Left ventricle myocardium inferior (tissue), 1 donor: Measurements from ENCODE around the gene GNG7. TPM values are rescaled to one million over a fixed set of nuclear protein-coding genes. Genes with fewer than 3 reads are reported as not detected.

Experiments used
- DNase-seq: peaks from one replicate; pipeline ENCODE4 v3.0.0-alpha.2; 2020
- H3K27ac ChIP-seq: fragments of 200-600 bp; replicated peaks from 2 replicates; pipeline ENCODE4 v1.8.0; 2021
- H3K27me3 ChIP-seq: fragments of 200-600 bp; 2 replicates; pipeline ENCODE4 v1.8.0; 2021; ENCODE audit warnings: low read depth
- H3K36me3 ChIP-seq: fragments of 200-600 bp; 2 replicates; pipeline ENCODE4 v1.8.0; 2021
- H3K4me1 ChIP-seq: fragments of 200-600 bp; 2 replicates; pipeline ENCODE4 v1.8.0; 2021
- H3K4me3 ChIP-seq: fragments of 200-600 bp; 2 replicates; pipeline ENCODE4 v1.8.0; 2021; ENCODE audit warnings: mild to moderate bottlenecking, moderate library complexity
- H3K9me3 ChIP-seq: fragments of 200-600 bp; replicated peaks from 2 replicates; pipeline ENCODE4 v1.8.0; 2021
- intact Hi-C: fragments of 100-400 bp; cut with micrococcal nuclease; formaldehyde crosslinking; loops from one replicate; pipeline ENCODE4 v1.11.0; 2022
- total RNA-seq: library from RNA; stranded (reverse); fragmentation: NEBNext Ultra II Directional; extraction: Animal tissue kit (Norgen Biotek cat#: 25700); gene quantifications from one replicate; pipeline ENCODE4 v1.2.1, GENCODE V29; 2021
- TF ChIP-seq, protein P1 (sequence below): fragments of 200-600 bp; IDR thresholded peaks from 2 replicates; pipeline ENCODE4 v1.8.0; 2021; ENCODE audit warnings: antibody characterized with exemption, mild to moderate bottlenecking, borderline replicate concordance
- donor health status: DM: no; HTN: yes; CAD: no; lungs with severe emphysema.

Gene GNG7
- total RNA-seq, 1 donor from 2014 or later = 46.6 TPM

DNA sequence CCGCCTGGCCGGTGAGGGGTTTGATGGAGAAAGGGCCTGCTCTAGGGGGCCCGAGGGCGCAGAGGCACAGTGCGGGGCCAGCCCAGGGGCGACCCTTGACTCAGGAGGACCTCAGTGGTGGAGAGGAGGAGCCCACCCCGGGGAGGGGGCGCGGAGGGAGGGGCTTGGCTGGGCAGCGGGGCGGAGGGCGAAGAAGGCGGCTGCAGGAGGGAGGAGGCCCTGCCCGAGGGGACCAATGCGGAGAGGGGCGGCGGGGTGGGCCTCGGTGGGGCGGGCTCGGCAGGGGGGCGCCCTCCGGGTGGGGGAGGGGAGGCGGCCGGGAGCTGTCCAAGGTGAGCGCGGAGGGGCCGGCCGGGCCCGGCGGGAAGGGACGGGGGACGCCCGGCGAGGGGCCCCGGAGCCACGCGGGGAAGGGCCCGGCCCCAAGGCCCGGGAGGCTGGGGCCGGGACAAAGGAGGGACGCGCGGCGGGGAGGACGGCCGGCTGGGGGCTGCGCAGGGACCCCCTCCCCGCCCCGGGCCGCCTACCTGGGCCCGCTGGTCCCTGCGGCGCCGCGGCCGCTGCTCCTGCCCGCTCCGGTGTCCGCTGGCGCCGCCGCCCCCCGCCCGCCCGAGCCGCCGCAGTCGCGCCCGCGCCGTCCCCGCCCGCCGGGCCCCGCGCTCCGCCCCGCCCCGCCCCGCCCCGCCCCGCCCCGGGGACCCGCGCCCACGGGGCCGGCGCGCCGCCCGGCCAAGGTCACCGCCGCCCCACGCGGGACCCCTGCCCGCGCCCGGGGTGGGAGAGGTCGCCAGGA, 18.5 kb upstream of the GNG7 start, which contains the start of gene DIRAS1:
Gene DIRAS1 (minus strand): TSS at position 596 of the 793 bp plus-strand sequence. CDS start 3,566 bp downstream, outside the sequence.
- peak within 1 kb of the TSS; percentile 94 for H3K27ac ChIP-seq
- no peaks in the 10 kb centered on the region for H3K36me3 ChIP-seq
- intact Hi-C loops = no loop called here
- no peak for DNase-seq
- peaks cover 43% of the 10 kb centered on the region for H3K4me1 ChIP-seq
- TF ChIP-seq, protein P1, sequence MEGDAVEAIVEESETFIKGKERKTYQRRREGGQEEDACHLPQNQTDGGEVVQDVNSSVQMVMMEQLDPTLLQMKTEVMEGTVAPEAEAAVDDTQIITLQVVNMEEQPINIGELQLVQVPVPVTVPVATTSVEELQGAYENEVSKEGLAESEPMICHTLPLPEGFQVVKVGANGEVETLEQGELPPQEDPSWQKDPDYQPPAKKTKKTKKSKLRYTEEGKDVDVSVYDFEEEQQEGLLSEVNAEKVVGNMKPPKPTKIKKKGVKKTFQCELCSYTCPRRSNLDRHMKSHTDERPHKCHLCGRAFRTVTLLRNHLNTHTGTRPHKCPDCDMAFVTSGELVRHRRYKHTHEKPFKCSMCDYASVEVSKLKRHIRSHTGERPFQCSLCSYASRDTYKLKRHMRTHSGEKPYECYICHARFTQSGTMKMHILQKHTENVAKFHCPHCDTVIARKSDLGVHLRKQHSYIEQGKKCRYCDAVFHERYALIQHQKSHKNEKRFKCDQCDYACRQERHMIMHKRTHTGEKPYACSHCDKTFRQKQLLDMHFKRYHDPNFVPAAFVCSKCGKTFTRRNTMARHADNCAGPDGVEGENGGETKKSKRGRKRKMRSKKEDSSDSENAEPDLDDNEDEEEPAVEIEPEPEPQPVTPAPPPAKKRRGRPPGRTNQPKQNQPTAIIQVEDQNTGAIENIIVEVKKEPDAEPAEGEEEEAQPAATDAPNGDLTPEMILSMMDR = no peak
- peak within 1 kb of the TSS; percentile 73 for H3K4me3 ChIP-seq
- peaks cover under 1% of the 10 kb centered on the region for H3K9me3 ChIP-seq
- H3K27me3 ChIP-seq = peaks cover 85% of the 10 kb centered on the region

DNA sequence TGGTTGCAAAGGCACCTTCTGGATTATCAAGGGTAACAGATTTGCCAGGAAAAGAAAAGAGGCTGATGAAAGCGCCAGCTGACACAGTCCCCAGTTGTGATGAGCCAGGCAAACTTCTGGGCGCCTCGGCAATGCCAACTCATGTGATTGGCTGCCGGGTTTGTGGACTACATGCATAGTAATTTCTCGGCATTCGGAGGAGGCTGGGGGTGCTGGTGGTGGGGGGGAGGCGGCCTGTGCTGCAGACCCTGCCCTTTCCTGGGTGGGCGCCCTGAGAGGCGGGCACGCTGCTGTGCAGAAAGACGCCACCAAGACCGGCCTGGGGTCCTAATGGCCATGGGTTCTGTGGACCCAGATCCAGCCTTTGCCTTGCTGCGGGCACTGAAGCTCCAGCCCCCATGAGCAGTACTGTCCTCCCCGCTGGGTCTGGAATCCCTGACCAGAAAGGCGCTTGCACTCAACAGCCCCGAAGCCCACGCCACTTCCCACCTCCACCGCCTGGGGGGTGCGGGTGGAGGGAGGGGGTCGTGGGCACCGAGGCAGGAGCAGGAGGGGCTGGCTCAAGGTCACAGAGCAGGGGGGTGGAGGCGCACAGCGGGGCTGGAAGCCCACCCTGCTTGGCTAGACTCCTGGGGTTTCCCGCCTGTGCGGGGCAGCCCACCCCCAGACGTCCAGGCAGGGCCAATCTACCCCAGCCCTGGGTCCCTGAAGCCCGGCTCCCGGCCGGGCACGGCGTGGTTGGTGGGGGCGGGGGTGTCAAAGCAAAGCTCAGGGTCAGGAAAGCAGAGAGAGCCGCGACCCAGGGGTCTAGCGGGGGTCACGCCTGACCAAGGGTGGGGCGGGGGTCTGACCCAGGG, 17.7 kb upstream of the GNG7 start:
- peak; percentile 60 for DNase-seq
- Histone ChIP-seq H3K4me3 (peak overlapping the region; percentile 73), H3K36me3 (peaks cover 4% of the 10 kb centered on the region), H3K9me3 (peaks cover 9% of the 10 kb centered on the region), H3K27ac (peak overlapping the region; percentile 94), H3K4me1 (peaks cover 43% of the 10 kb centered on the region), H3K27me3 (peaks cover 82% of the 10 kb centered on the region)
- intact Hi-C loops = no loop called here
- TF ChIP-seq, protein P1 = no peak

DNA sequence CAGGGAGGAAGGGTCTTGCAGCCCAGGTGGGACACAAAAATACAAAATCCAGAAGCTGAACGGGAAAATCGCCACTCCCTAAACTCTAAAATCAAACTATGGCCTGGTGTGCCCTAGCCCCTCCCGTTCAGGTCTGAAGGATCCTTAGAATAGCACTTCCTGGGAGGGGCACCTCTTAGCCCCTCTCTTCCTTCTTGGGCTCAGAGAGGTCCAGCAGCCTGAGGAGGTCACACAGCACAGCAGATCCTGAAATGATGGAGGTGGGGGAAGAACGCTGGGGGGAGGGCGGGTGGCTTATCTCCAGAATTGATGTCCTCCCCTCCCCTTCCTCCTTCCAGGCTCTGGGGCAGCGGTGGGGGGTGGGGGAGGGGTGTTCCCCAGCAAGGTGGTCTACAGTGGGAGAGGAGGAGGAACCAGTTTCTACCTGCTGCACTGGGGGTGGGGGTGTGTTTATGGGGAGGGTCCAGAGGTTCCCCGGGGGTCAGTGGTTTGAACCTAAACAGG, 16.8 kb upstream of the GNG7 start:
- intact Hi-C loops = no loop called here
- TF ChIP-seq, protein P1 = no peak
- peaks cover 5% of the 10 kb centered on the region for H3K36me3 ChIP-seq
- no peak for DNase-seq
- peaks cover 12% of the 10 kb centered on the region for H3K9me3 ChIP-seq
- H3K4me3 ChIP-seq = peak overlapping the region; percentile 73
- H3K27ac ChIP-seq = peak overlapping the region; percentile 94
- H3K27me3 ChIP-seq = peaks cover 84% of the 10 kb centered on the region
- peaks cover 46% of the 10 kb centered on the region for H3K4me1 ChIP-seq

DNA sequence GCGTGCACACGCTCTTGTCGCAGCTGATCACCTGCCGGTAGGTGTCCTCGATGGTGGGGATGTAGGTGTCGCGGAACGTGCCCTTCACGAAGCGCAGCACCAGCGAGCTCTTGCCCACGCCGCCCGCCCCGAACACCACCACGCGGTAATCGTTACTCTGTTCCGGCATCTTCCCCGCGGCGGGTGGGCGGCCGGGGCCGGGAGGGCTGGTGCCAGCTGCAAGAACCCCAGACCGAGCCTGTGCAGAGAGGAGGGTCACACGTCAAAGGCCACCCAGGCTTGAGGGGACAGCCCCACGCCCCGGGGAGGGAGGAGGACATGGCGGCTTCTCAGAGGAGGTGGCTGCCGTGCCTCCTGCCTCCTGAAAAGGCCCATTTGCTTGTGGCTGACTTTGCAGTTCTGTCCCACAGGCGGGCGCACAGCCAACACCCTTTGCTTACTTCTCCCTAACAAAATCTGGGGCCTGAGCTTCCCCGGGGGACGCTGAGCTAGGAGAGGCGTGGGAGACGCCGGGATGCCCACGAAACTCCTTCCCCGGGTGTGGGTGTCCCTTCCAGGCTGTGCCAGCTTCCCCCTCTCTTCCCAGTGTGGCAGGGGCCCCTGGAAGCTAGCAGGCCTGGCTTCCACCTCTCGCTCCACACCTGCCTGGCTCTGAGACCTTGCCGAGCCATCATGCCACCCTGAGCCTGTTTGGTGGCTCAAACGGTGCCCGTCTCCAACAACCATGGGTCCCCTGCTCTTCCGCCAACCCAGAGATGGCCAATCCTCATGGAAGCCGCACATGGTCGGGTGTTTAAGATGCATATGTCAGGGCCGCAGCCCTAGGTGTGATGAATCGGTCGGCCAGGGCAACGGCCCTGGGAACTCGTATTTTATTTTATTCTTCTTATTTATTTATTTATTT, 15.4 kb upstream of the GNG7 start:
- H3K9me3 ChIP-seq = peaks cover 12% of the 10 kb centered on the region
- peaks cover 70% of the 10 kb centered on the region for H3K27me3 ChIP-seq
- TF ChIP-seq, protein P1 = no peak
- no peak overlapping the region for H3K4me3 ChIP-seq
- intact Hi-C loops = no loop called here
- H3K36me3 ChIP-seq = peaks cover 5% of the 10 kb centered on the region
- no peak for DNase-seq
- peaks cover 33% of the 10 kb centered on the region for H3K4me1 ChIP-seq
- H3K27ac ChIP-seq = peak overlapping the region; percentile 16
